Dermis microvascular lymphatic vessel endothelial cell (primary cell): ENCODE results near the gene C4orf50. TPM values are rescaled to one million over a fixed set of nuclear protein-coding genes. Genes with fewer than 3 reads are reported as not detected.

Experiments
- DNase-seq, 2 donors: peaks; one replicate each; pipeline versions ENCODE4 v3.0.0 to v3.0.0-alpha.2; 2010; ENCODE audit warnings: low read depth in 2 of 2
- total RNA-seq: library from RNA; depleted of rRNA; stranded (reverse); fragments of >200 nt; gene quantifications from 2 replicates; pipeline ENCODE4 v1.2.1, GENCODE V29; 2014

C4orf50 gene
- total RNA-seq, 1 donor from 2014 or later: under 0.01 TPM

DNA sequence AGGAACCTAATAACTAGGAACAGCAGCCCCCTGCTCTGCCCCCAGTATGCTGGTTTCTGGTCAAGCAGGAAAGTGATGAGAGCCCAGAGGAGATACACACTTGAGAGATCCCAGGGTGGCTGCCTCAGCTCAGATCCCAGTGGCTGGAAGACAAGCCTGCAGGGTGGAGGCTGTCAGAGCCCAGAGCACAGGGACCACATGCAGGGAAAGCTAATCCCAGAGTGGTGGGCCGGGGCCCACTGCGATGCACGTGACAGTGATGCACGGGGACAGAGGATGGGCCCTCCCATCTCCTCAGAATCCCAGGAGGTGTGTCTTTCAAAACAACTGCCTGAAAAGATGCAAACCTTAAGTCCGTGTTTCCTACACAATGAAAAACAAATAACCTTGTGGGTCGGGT, 96.2 kb downstream of the C4orf50 start:
- DNase-seq: no peak

DNA sequence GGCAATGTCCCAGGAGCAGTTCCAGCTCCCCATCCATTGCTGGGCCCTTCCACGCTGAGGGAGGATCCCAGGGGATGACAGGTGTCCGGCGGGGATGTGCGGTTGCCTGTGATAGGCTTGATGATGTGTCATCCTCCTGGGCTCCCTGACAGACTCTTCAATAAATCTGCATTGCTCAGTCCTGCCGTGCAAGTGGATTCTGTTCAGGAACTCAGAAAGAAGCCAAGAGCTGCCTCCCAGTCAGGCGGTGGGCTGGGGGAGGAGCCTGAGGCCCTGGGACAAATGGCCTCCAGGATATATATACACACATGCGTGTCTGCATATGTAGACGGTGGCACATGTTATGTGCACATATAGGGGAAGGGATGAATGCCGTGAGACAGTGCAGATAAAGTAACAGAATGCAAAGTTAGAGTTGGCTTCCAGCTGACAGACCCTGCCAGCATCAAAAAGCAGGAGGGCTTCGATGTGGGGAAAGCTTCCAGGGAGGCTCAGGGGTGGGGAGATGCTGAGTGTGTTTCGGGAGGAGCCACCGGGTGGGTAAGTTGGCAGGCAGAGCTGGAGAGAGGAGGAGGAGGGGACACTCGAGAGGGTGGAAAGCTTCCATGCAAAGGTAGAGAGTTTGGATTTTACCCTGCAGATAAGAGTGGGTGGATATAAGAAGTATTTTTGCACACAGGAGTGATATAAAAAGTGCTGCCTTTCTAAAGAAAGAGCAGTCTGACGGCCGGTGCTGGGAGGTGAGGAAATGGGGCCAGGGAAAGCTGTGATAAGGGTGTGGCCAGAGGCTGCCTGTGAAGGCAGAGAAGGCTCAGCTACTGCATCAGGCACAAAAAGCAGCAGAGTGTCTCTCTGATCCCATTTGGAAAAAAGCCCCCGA, 96.9 kb downstream of the C4orf50 start:
- DNase-seq: no peak

DNA sequence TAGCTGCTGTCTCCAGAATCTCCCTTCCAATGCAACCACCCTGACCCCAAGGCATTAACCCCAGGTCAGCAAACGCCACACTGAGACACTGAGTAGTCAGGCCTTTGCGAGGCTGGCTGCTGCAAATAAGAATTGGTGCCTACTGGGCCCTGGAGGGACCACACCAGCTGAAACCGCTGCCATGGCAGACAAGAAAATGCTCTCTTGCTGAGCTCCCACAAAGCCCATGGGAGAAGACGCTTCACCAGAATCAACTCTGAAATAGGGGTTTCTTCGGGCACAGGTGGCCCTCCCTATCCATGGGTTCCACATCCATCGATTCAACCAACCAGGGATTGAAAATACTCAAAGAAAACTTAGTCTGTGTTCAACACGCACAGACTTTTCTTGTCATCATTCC, 98.7 kb downstream of the C4orf50 start:
- no peak for DNase-seq

DNA sequence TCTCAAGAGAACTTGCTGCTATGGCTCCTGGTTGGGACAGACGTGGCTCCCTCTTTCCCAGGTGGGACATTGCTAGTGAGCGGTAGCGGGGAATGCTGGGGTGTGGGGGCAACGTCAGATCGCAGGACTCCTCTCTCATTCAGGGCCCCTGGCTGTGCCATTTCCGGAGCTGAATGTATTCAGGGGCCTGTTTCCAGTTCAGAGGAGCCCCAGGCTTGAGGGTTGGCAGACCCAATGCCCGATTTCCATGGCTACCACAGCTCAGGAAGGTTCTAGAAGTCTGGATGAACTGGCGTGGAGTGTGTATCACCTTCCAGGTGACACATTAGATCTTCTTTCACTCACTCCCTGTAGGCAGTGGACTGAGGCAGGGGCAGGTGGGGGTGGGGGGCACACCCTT, 99.2 kb downstream of the C4orf50 start:
- no peak for DNase-seq

DNA sequence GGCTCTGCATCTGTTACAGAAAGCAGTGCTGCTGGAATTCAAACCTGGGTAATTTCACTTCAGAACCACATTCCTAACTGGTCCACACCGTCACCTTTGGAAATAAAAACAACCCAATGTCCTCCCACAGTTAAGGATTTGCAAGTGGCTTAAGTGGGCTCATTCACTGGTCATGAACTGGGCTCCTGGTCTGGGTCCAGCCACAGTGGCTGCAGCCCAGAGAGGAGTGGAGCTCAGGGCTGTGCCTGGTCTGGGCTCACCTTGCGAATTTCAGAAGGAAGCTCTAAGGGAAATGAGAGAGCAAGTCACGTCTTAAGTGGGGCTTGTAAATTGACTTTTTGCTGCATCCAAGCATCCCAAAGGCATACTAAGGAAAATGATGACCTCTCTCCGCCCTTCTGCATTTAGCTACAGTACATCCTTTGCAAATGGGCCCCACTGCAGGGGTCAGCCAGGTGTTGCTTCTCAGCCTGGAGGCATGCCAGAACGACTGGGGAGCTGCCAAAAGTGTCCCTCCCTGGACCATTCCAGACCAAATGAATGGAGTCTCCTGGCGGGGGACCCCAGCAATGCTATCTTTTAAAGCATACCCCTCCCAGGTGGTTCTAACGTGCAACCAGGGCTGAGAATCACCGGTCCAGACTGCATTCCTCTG, 99.8 kb downstream of the C4orf50 start:
- DNase-seq: no peak

DNA sequence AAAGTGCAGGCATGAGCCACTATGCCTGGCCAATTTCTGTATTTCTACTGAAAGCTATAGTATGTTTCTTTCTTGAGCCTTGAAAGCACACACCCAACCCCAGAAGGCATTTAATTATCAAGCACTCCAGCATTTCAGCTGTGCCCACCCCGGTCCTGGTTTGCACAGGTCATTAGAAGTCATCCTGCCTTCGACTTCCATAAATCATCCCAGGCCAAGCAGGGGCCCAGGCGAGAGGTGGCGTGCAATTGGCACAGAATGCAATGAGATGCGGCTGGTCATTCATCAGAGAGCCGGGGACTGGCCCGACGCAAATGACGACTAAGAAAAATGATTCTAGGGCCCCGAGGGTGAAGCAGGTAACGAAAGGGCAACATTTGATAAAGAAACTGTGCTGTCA, 100.6 kb downstream of the C4orf50 start:
- no peak for DNase-seq

DNA sequence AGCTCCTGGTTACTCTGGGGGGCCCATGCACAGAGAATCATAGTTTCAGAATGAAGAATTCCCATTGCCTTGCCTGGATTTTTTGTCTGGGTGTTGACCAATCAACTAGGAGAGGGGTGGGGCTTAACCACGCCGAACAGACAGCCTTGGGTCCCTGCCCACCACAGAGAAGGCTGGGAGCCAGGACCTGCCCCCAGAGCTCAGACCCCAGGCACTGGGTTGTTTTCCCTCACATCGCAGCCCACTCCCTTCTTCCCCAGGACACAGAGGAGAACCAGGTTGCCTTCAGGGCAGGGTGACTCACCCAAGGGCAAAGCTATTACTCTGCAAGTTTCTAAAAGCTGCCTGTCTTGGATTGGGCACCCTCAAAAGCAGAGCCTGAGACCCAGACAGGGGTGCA, 102.0 kb downstream of the C4orf50 start:
- no peak for DNase-seq

DNA sequence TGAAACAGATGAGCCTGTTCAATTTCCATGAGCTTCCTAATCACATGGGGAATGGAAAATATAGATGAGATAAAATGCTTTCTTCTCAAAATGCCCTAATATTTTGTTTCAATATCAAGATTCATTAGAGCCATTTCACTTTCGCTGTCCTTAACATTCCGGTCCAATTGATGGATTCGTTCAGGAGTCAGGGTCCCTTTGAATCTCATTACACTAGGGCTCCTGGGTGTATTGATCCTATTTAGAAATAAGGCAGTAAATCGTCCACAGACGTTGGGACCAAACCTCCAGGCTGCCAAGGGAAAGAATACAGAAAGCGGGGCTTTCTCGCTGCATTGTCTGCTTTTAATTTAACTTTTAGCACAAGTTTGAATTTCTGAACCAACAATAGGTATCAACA, 104.8 kb downstream of the C4orf50 start:
- no peak for DNase-seq

DNA sequence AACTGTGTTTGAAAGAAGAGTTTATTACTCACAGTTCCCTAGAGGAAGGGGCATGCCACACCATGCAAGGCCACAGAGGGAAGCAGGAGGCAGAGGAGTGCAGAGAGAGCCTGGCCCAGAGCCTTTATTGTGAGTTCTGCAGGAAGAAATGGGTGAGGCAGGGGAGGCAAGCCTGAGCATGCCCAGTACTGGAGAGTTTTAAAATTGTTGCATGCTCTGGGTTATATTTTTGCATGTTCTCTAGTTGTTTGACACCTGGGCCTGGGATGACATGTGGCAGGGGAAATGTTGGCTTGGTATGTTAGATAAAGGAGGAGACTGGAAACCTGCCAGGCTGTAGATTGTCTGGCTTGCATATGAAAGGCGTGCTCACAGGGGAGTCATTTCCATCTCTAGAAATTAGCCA, 105.6 kb downstream of the C4orf50 start:
- DNase-seq: peak; percentile 25 to 37

DNA sequence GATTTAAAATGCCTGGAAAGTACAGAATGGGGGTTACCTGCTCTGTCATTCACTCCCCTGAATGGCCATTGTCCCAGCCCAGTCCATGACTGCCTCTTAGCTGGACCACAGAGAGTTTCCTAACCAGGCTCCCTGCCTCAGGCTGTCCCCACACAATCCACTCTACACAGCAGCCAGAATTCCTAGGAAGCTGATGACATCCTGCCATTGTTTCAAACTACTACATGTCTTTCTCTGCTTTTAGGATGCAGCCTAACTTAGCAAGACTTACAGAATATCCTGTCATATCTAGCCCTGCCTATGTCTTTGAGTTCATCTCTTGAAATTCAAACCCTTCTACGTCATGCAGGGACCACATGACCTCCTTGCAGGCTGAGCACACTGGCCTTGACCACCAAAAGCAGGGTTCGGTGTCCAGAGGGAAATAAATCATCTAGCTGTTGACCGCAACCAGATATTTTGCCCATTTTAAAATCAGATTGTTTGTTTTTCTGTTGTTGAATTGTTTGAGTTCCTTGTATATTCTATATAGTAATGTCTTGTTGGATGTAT, 109.3 kb downstream of the C4orf50 start:
- peak; percentile 30 to 33 for DNase-seq

DNA sequence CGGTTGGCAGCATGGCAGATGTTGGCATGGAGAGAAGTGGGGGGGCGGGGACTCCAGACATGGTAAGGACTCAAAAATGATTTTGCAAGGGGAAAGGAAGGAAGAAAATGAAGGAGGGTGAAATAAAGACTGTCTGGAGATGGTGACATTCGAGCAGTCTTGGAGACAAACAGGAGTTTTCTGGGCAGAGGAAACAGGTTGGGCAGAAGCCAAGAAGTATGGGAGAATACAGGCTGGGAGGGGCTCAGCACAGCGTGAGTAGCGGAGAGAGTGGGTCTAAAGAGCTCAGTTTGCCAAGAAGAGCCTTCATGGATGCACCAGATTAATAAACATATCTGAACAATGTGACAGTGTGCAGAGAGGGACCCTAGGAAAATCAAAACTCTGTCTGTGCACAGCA, 112.0 kb downstream of the C4orf50 start:
- DNase-seq: no peak

DNA sequence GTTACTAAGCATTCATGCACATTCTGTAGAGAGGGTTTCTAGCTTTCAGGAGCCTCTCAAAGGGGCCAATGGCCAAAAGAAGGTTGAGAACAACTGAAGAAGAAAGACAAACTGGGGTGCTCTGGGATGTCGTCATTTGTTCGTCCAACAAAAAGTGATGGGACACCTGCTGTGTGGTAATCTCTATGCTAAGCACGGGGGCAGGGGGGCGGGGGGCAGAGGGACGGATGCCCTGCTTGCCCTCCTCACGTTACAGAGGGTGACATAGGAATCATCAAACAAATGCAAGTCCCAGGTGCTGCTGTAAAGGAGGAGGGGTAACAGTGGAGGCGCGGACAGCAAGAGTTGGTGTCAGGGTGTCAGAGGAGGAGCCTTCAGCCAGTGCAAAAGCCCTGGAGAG, 112.5 kb downstream of the C4orf50 start:
- no peak for DNase-seq

DNA sequence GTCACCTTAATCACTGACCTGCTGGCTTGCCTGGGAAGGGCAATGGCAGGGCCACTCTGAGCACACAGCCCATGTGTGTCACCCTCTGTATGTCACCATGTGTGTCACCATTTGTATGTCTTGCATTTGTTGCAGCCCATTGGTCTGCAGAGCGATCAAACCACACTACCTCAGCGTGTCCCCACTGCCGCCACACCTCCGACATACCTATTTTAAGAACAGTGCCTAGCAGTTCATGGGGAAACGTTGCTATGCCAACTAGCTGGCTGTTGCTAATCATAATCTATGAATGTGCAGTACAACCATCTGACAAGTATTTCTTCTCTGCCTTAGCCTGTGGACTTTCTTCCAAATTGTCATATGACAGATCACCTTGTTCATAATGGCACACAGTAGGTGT, 117.4 kb downstream of the C4orf50 start:
- DNase-seq: no peak

DNA sequence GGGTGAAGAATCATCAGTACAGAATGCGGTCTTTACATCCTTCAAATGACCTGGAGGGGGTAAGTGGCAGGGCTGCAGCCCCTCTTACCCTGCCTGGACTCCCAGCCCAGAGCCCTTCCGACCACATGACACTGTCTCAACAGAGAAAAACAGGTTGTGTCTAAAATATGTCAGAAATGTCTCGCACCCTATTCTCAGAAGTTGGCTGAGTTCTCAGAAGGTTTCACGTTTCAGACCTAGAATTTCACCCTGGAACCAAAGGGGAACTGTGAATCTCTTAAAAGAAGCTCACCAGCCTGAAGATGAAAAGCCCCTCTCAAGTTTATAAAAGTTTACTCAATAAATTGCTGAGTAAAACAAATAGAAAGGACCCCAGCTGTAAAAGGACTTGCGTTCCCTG, 118.3 kb downstream of the C4orf50 start:
- DNase-seq: no peak

DNA sequence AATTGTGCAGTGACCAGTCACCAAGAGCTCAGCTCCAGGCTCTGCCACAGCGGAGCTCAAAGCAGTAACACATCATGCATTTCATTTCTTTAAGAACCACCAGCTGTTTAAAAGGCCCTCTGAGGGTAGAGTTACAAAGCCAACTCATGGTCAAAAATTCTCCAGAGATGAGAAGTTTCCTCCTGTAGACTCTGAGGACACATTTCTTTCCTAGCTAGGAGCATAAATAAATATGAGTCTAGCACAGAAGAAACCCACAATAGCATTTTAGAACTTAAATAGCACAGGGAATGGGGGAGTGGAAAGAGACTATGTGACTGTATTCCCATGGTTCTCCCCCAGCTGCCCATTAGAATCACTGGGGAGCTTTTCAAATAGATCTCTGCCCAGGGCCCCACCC, 118.8 kb downstream of the C4orf50 start:
- DNase-seq: no peak

DNA sequence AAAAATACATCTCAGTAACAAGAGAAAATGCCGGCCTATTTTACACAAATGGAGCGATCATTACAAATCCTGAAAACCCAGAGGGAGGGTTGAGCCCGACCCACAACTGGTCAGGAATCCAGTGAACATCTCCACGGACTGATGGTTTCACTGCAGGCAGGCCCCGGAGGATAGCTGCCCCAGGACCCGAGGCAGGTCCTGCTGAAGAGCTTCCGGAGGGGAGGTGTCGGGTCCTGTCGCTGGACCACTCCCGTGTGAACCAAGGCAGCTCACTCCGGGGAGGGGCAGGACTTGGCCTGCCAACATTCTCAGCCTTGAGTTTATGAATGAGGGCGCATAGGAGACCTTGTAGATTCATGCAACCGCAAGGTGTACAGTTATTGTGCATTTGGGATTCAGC, 120.6 kb downstream of the C4orf50 start:
- no peak for DNase-seq

DNA sequence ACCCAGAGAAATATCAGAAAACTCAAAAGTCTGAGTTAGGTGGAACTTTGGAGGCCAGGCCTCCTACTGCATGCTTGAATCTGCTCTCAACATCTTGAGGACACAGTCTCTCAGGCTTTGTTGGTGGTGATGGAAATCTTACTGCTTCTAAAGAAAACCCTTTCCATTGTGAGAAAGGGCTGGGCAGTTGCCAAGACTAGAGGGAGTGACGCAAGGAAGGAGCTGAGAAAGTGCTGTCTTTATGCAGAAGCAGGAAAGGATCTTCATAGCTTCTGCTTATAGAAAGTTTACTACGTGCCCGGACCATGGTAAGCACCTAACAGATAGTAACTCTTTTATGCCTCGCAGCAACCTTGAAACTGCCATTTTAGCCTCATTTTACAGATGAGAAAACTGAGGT, 122.9 kb downstream of the C4orf50 start:
- DNase-seq: no peak

DNA sequence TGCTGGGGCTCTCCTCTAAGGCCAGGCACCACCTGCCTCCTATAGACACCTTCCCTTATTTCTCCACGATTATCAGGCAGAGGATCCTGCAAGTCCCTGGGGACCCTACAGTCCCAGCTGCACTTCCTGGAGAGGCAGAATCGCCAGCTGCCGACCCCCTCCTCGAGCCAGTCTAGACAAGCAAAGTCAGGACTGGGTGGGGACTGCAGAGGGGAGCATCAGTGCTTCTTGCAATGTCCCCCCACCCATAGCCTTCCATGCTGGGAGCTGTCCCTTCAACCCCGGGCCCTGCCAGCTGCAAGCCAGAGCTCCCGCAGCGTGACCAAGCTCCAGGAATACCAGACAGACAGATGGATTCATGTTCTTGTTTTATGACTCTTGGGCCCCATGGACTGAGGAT, 124.0 kb downstream of the C4orf50 start:
- no peak for DNase-seq

DNA sequence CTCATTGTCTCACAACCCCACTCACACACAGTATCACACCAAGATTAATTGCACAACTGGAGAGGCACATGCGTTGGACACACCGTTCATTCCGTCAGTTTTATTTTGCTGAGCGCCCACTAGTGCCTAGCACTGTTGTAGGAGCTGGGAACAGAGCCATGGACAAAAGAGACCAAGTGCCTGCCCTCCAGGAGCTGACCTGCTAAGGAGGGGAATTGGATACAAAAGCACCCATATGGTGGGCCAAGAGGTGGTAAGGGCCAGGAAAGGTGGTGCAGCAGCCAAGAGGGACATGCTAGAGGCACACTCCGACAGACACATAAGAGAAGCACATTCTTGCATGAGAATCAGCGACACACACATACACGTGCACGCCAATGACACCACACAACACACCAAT, 124.6 kb downstream of the C4orf50 start:
- DNase-seq: no peak

DNA sequence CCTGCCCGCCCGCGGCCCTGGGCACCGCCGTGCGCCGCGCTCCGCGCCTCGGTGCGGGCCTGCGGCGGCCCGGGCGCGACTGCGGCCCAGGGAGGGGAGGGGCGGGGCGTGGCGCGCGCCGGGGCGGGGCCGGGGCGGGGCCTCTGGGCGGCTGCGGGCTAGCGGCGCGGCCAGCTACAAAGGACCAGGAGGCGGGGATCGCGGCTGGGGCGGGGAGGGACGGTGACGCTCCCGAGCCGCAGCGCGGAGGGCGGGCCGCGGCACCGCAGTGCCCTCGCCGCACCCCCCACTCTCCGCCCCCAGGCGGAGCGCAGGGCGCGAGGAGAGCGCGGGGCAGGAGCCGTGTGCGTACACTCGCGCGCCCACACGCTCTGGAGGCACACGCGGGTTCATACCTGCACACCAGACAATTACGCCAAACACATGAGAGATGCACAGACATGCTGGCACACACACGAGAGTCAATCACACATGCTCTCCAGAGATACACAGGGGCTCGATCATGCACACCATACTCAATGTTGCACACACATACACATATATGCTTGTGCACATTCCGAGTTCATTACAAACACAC, 125.1 kb downstream of the C4orf50 start, which contains the start of gene CRMP1:
Gene CRMP1, minus strand, starts transcription at position 83 of the 577 bp plus-strand sequence. CDS start 117 bp downstream, outside the sequence.
- peak in 1 of 2 donors; percentile 48 for DNase-seq

DNA sequence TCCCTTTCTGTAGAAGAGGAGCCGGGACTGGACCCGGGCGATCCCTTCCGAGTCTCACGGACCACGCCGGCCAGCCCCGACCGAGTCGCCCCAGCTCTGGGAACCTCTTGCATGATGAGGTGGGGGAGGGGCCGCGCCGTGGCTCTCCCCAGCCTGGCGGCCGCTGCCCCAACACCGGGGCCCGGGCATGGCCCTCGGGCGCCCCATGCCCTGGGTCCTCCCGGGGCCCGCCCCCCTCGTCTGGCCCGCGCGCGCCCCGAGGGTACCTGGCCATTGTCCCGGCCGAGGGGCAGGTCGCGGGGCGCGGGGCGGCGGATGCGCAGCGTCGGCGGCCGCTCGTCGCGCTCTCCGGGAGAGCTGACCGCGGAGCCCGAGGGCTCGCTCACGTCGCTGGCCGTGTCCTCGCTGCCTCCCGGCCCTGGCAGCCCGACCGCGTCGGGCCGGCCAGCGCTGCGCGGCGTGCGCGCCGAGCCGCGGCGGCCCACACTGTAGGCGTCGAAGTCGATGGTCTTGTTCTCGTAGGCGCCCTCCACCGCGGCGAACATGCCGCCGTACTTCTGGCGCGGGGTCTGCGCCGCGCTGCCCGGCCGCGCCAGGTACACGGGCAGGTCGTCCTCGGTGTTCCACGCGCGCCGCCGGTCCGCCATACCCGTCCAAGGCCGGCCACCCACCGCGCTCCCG, 125.8 kb downstream of the C4orf50 start:
- DNase-seq: no peak
